NCI-H2171 (cell line): Measurements from ENCODE around the gene KCNMA1.
A peak's percentile ranks its signal among the peaks of the same experiment; 100 is the strongest.

ENCODE experiments used
- DNase-seq: peaks from one replicate; lab custom pipeline; 2025; lab: John Stamatoyannopoulos, UW

KCNMA1 gene

GRCh38 chr10:77267703-77268675, 369.6 kb downstream of the KCNMA1 start:
- DNase-seq = peak; percentile 66

- DNase-seq = no peak
Measured at GRCh38 chr10:77266242-77266641, 371.4 kb downstream of the KCNMA1 start.

GRCh38 chr10:77264527-77264926, 373.1 kb downstream of the KCNMA1 start:
- no peak for DNase-seq

- DNase-seq = no peak
Measured at GRCh38 chr10:77264107-77264506, 373.5 kb downstream of the KCNMA1 start.

- no peak for DNase-seq
Measured at GRCh38 chr10:77263700-77264099, 373.9 kb downstream of the KCNMA1 start.

- DNase-seq = no peak
Measured at GRCh38 chr10:77261146-77261545, 376.5 kb downstream of the KCNMA1 start.

- no peak for DNase-seq
Measured at GRCh38 chr10:77259171-77259874, 378.3 kb downstream of the KCNMA1 start.

GRCh38 chr10:77256346-77256745, 381.3 kb downstream of the KCNMA1 start:
- DNase-seq = no peak

- DNase-seq = no peak
Measured at GRCh38 chr10:77253556-77254064, 384.0 kb downstream of the KCNMA1 start.

GRCh38 chr10:77253147-77253545, 384.5 kb downstream of the KCNMA1 start:
- peak; percentile 47 for DNase-seq

GRCh38 chr10:77252380-77253146, 385.0 kb downstream of the KCNMA1 start:
- no peak for DNase-seq

- no peak for DNase-seq
Measured at GRCh38 chr10:77251297-77252013, 386.2 kb downstream of the KCNMA1 start.

- DNase-seq = no peak
Measured at GRCh38 chr10:77249901-77250459, 387.6 kb downstream of the KCNMA1 start.

- DNase-seq = no peak
Measured at GRCh38 chr10:77248104-77248790, 389.4 kb downstream of the KCNMA1 start.

- no peak for DNase-seq
Measured at GRCh38 chr10:77247031-77247990, 390.3 kb downstream of the KCNMA1 start.

- no peak for DNase-seq
Measured at GRCh38 chr10:77245953-77246352, 391.7 kb downstream of the KCNMA1 start.

- DNase-seq = no peak
Measured at GRCh38 chr10:77244746-77245145, 392.9 kb downstream of the KCNMA1 start.

GRCh38 chr10:77244286-77244685, 393.3 kb downstream of the KCNMA1 start:
- DNase-seq = no peak

- DNase-seq = no peak
Measured at GRCh38 chr10:77241350-77241725, 396.3 kb downstream of the KCNMA1 start.
